Activated CD8-positive, alpha-beta T cell treated with anti-CD3 and anti-CD28 coated beads, Interleukin-2, amount 10 ng/mL, durations not matched to agents 7 days and 5 days (primary cell): ENCODE results near the gene CNDP1. TPM values are rescaled to one million over a fixed set of nuclear protein-coding genes. Genes with fewer than 3 reads are reported as not detected.

ENCODE experiments used
- ATAC-seq: fragments of 150-1000 bp; cut with Tn5 transposase; one replicate; pipeline ENCODE4 v1.10.0; 2021; ENCODE audit warnings: moderate library complexity
- CTCF ChIA-PET: fragments of 350-600 bp; sonication (Branson Sonifier 250); formaldehyde crosslinking; loops from one replicate; lab custom pipeline; 2021; ENCODE audit warnings: antibody characterized with exemption; lab: Charles Lee
- POLR2A ChIA-PET: fragments of 350-600 bp; sonication (Branson Sonifier 250); formaldehyde crosslinking; loops from one replicate; lab custom pipeline; 2021; ENCODE audit warnings: antibody characterized with exemption; lab: Charles Lee
- DNase-seq: peaks from one replicate; pipeline ENCODE4 v3.0.0-alpha.2; 2020
- H3K27ac Mint-ChIP-seq: one replicate; pipeline ENCODE4 v1.8.0; 2021; ENCODE audit warnings: mild to moderate bottlenecking, mixed read lengths
- H3K27me3 Mint-ChIP-seq: one replicate; pipeline ENCODE4 v1.8.0; 2021; ENCODE audit warnings: low read depth, mixed read lengths
- H3K36me3 Mint-ChIP-seq: one replicate; pipeline ENCODE4 v1.8.0; 2021; ENCODE audit warnings: low read depth, mixed read lengths
- H3K4me1 Mint-ChIP-seq: one replicate; pipeline ENCODE4 v1.8.0; 2021; ENCODE audit warnings: low read depth, mixed read lengths
- H3K4me3 Mint-ChIP-seq: one replicate; pipeline ENCODE4 v1.8.0; 2021; ENCODE audit warnings: mild to moderate bottlenecking, mixed read lengths
- H3K9me3 Mint-ChIP-seq: one replicate; pipeline ENCODE4 v1.8.0; 2022; ENCODE audit warnings: mixed read lengths; ENCODE audit not compliant: insufficient read depth
- total RNA-seq, 2 experiments: library from RNA; stranded (reverse); gene quantifications; one replicate each; pipeline ENCODE4 v1.2.3, GENCODE V29; 2021

CNDP1 gene
- total RNA-seq, 2 experiments from 2014 or later: not detected

DNA sequence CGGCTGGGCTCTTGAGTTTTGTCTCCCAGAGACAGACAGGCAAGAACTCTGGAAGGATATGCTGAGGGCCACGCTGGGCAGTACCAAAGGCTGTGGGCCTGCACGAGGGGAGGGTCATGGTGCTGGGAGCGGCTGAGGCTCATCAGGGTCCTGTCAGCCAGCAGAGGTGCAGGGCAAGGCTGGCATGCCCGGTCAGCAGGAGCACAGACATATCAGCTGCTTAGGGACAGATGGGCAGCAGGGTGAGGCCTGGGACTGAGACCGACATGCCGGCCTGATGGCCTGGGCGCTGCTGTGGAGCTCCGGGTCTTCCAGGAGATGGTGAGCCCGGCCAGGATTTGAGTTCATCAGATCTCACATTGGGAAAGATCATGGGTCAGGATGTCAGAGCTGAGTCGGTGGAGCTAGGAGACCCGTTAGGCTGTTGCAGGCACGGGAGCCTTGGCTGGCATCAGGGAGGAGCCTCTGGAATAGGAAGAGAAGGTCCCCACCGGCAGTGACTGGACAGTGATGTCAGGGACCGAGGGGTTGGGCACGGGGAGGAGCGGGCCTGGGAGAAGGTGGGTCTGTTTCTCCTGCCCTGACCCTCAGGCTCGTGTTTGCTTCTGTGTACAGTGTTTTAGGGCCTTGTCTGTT, 19.3 kb upstream of the CNDP1 start:
- Mint-ChIP-seq H3K4me1 (no peaks in the 10 kb centered on the region), H3K36me3 (peaks cover 53% of the 10 kb centered on the region), H3K27me3 (no peaks in the 10 kb centered on the region), H3K4me3 (no peak overlapping the region), H3K9me3 (no peaks in the 10 kb centered on the region), H3K27ac (no peak overlapping the region)
- ATAC-seq (no peak), DNase-seq (no peak)
- ChIA-PET POLR2A (no interaction called here), CTCF (no interaction called here)

DNA sequence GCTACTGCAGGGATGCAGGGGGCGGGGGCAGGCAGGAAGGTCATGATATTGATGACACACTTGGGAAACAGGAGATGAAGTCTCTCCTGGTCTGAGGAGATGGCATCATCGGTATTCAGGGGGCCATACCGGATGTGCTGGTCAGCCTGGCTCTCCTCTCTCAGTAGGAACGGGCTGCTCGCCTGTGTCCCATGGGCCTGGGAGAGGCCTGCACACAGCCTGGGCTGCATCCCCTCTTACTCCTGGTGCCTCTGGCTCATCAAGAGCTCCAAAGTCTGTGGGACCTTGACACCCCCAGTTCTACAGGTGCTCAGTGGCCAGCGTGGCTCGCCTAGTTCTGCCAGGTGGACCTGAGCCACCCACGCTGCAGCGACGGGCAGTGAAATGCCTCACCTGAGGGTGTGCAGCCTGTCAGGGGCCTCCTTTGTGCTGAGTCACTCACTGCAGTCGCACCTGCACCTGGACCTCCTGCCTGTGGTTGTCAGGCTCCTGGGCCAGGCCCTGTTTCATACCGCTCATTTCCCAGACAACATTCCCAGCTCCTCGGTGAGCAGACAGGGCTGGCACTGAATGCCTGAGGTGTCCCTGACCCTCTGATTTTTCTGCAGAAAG, 18.6 kb upstream of the CNDP1 start:
- Mint-ChIP-seq H3K4me3 (no peak overlapping the region), H3K4me1 (no peaks in the 10 kb centered on the region), H3K27me3 (no peaks in the 10 kb centered on the region), H3K27ac (no peak overlapping the region), H3K36me3 (peaks cover 54% of the 10 kb centered on the region), H3K9me3 (no peaks in the 10 kb centered on the region)
- no peak for ATAC-seq
- no peak for DNase-seq
- CTCF ChIA-PET: no interaction called here
- POLR2A ChIA-PET: no interaction called here

DNA sequence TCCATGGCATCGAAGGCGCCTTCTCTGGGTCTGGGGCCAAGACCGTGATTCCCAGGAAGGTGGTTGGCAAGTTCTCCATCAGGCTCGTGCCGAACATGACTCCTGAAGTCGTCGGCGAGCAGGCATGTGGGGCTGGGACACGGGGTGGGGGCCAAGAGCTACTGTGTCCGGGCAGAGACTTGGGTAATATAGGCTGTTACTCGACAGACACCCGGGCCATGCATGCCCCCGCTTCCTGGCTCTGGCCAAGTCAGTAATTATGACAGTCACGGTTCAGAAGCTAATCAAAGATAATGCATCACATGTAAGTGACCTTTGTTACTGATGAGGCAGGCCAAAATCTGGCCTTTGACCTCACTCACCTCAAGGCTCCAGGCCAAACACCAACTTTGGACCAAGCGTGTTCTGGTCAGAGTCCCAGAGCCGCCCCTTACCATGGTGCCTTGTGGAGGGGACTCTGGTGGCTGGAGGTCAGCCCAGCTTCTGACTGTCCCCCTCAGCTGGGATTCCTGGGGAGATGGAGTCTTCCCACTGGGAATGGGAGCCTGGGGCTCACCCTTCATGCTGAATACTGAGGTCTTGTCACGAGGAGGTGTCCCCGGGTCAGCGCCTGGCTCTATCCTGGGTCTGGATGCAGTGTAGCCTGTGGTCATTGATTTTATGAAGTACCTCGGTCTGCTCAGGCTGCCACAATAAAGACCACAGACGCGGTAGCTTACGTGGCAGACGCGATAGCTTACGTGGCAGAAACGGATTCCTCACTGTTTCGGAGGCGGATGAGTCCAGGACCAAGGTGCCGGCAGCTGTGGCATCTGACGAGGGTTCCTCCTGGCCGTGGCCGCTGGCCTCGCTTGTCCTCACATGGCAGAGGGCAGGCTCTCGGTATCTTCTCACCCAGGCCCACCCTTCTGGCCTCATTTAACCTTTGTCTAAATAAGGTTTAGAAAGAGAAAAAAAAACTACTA, 17.7 kb upstream of the CNDP1 start:
- CTCF ChIA-PET: no interaction called here
- Mint-ChIP-seq H3K27ac (no peak overlapping the region), H3K36me3 (peaks cover 56% of the 10 kb centered on the region), H3K9me3 (no peaks in the 10 kb centered on the region), H3K4me1 (no peaks in the 10 kb centered on the region), H3K4me3 (no peak overlapping the region), H3K27me3 (no peaks in the 10 kb centered on the region)
- POLR2A ChIA-PET: no interaction called here
- ATAC-seq: no peak
- no peak for DNase-seq

DNA sequence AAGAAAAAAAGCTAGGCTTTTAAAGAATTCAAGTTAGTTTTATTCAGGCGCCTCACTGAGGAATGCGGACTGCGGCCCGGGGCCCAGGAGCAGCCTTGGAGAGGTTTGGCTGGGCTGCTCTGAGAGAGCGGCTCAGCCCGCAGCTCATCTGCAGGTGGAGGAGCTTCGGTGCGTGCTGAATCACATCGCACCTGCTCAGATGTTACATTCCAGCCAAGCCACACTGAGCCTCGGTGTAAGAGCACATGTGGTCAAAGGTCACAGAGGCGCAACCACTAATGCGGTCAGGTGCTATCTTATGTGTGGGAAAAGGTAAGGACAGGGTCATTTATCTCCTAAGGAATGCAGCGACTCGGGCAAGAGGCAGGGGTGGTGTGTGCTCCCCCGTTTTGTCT, 17.1 kb upstream of the CNDP1 start:
- DNase-seq (no peak), ATAC-seq (no peak)
- H3K4me3 Mint-ChIP-seq: no peak overlapping the region
- ChIA-PET POLR2A (no interaction called here), CTCF (interaction anchor here (1.3 kb wide), 1 partner anchor 35 kb away, joined by 4 read pairs; no protein-coding TSS in a partner anchor)
- no peaks in the 10 kb centered on the region for H3K4me1 Mint-ChIP-seq
- no peaks in the 10 kb centered on the region for H3K27me3 Mint-ChIP-seq
- H3K9me3 Mint-ChIP-seq: no peaks in the 10 kb centered on the region
- H3K36me3 Mint-ChIP-seq: peaks cover 62% of the 10 kb centered on the region
- no peak overlapping the region for H3K27ac Mint-ChIP-seq

- H3K27ac Mint-ChIP-seq: no peak overlapping the region
- H3K36me3 Mint-ChIP-seq: peaks cover 53% of the 10 kb centered on the region
Observed at GRCh38 chr18:74518456-74519295, 15.6 kb upstream of the CNDP1 start.

GRCh38 chr18:74519320-74520095, 14.8 kb upstream of the CNDP1 start:
- POLR2A ChIA-PET: no interaction called here
- Mint-ChIP-seq H3K27ac (no peak overlapping the region), H3K9me3 (no peaks in the 10 kb centered on the region), H3K4me3 (no peak overlapping the region), H3K36me3 (peaks cover 53% of the 10 kb centered on the region), H3K27me3 (no peaks in the 10 kb centered on the region), H3K4me1 (no peaks in the 10 kb centered on the region)
- ATAC-seq: no peak
- no peak for DNase-seq
- CTCF ChIA-PET: no interaction called here

More at GRCh38 chr18:74518456-74519295, 15.6 kb upstream of the CNDP1 start:
- no peak overlapping the region for H3K4me3 Mint-ChIP-seq
- H3K9me3 Mint-ChIP-seq: no peaks in the 10 kb centered on the region
- DNase-seq: no peak
- H3K27me3 Mint-ChIP-seq: no peaks in the 10 kb centered on the region
- H3K4me1 Mint-ChIP-seq: no peaks in the 10 kb centered on the region
- no peak for ATAC-seq
- ChIA-PET CTCF (interaction anchor here (0.8 to 1.3 kb wide), 2 partner anchors 33 to 176 kb away, joined by 4 read pairs; no protein-coding TSS in a partner anchor), POLR2A (no interaction called here)

DNA sequence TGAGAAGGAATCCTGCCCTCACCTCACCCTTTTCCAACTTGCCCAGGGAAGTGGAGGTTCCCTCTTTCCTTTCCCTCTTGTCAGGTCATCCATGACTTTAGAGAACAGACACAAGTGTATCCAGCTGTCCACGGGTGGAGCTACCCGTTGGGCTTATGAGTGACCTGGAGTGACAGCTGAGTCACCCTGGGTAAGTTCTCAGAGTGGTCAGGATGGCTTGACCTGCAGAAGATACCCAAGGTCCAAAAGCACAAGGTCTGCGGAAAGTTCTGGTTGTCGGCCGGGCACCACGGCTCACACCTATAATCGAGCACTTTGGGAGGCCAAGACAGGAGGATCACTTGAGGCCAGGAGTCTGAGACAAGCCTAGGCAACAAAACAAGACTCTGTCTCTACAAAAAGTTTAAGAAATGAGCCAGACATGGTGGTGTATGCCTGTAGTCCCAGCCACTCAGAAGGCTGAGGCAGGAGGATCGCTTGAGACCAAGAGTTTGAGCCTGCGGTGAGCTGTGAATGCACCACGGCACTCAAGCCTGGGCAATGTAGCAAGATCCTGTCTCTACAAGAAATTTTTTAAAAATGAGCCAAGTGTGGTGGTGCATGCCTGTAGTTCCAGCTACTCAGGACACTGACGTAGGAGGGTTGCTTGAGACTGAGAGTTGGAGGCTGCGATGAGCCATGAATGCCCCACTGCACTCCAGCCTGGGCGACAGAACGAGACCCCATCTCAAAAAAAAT, 14.0 kb upstream of the CNDP1 start:
- H3K4me1 Mint-ChIP-seq: no peaks in the 10 kb centered on the region
- no peak overlapping the region for H3K4me3 Mint-ChIP-seq
- ChIA-PET POLR2A (no interaction called here), CTCF (no interaction called here)
- H3K36me3 Mint-ChIP-seq: peaks cover 46% of the 10 kb centered on the region
- no peaks in the 10 kb centered on the region for H3K9me3 Mint-ChIP-seq
- ATAC-seq: no peak
- no peak for DNase-seq
- H3K27me3 Mint-ChIP-seq: no peaks in the 10 kb centered on the region
- H3K27ac Mint-ChIP-seq: no peak overlapping the region

- Mint-ChIP-seq H3K27me3 (no peaks in the 10 kb centered on the region), H3K4me1 (no peaks in the 10 kb centered on the region), H3K4me3 (no peak overlapping the region), H3K9me3 (no peaks in the 10 kb centered on the region), H3K27ac (no peak overlapping the region), H3K36me3 (peaks cover 43% of the 10 kb centered on the region)
- ATAC-seq (no peak), DNase-seq (no peak)
- POLR2A ChIA-PET: no interaction called here
- CTCF ChIA-PET: no interaction called here
Observed at GRCh38 chr18:74521068-74521725, 13.1 kb upstream of the CNDP1 start.

DNA sequence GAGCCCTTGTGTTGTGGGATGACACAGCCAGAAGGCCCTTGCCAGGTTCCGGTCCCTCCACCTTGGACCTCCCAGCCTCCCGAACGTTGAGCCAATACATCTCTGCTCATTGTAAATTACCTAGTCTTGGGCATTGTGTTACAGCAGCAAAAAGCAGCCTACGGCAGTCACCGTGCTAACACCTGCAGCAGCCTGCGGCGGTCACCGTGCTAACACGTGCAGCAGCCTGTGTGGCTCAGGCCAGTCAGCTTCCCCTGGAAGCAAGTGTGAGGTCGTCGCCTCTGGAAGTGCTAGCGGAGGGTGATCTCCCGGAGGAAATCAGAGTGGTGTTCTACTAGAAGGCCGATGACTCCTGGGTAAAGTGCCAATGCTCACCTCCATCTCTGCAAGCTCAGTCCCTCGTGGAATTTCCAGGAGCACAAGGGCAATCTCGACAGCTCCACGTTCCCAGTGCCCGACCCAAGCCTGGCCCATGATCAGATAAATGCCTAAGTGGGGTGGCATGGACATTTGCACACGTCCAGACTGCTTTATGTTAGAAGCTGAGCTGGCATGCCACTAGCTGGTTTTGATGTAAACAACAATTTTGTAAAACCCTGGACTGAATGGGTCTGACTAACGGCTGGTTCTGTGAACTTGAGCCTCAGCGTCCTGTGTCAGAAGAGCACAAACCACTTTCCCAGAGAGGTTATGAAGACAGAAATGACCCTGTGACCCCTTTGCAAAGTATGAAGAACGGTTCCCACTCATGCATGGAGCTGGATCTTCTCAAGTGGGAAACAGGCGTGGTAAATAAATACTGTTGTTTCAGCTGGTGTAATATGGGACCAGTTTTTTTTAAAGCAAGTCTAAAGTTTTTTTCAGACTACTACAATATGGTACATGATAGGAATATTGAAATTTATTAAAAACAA, 11.4 kb upstream of the CNDP1 start:
- DNase-seq: no peak
- H3K27ac Mint-ChIP-seq: no peak overlapping the region
- CTCF ChIA-PET: interaction anchor here (1.7 kb wide), 1 partner anchor 29 kb away, joined by 6 read pairs; no protein-coding TSS in a partner anchor
- H3K9me3 Mint-ChIP-seq: no peaks in the 10 kb centered on the region
- H3K4me3 Mint-ChIP-seq: no peak overlapping the region
- peaks cover 34% of the 10 kb centered on the region for H3K36me3 Mint-ChIP-seq
- H3K4me1 Mint-ChIP-seq: no peaks in the 10 kb centered on the region
- peaks cover 10% of the 10 kb centered on the region for H3K27me3 Mint-ChIP-seq
- ATAC-seq: no peak
- POLR2A ChIA-PET: no interaction called here
